Measurements from ENCODE around the gene ISG15. TPM values are rescaled to one million over a fixed set of nuclear protein-coding genes. Genes with fewer than 3 reads are reported as not detected.

The ISG15 gene
- total RNA-seq, 1 donor from 2014 or later = 45.5 TPM

DNA sequence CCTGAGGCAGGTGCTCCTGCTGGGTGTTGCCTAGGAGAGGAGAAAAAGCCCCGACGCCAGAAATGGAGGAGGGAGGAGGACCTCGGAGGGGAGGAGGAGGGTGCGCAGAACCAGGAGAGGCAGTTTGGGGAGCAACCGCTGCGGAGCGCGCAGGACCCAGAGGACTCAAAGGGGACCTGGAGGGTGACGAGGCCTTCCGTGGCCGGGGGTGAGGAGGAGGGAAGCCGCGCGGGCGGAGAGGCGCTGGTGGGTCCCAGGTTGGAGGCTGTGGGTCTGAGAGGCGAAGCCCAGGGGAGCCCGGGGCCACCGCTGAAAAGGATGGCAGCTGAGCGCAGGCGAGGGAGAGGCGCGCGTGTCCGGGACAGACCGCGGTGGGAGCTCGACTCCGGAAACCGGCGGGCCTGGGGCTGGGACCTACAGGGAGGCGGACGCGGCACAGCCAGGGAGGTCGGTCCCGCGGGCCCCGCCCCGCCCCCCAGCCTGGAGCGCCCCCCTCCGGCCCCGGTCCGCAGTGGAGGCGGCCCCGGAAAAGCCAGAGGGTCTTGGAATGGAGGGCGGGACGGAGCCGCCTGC lies 45.7 kb downstream of the ISG15 start:
- H3K27ac Mint-ChIP-seq = peak overlapping the region; percentile 29
- peak; percentile 89 for DNase-seq
- no peaks in the 10 kb centered on the region for H3K9me3 Mint-ChIP-seq
- peaks cover 23% of the 10 kb centered on the region for H3K4me1 Mint-ChIP-seq
- H3K4me3 Mint-ChIP-seq = peak overlapping the region; percentile 88
- intact Hi-C loops (cut with micrococcal nuclease) = loop anchor here (1.0 to 5.0 kb wide), 3 partner anchors 18 to 248 kb away; partner anchors contain the start of genes ACAP3 and PUSL1
- H3K27me3 Mint-ChIP-seq = peaks cover 19% of the 10 kb centered on the region
- peaks cover 4% of the 10 kb centered on the region for H3K36me3 Mint-ChIP-seq (ENCODE audit: low read depth)

DNA sequence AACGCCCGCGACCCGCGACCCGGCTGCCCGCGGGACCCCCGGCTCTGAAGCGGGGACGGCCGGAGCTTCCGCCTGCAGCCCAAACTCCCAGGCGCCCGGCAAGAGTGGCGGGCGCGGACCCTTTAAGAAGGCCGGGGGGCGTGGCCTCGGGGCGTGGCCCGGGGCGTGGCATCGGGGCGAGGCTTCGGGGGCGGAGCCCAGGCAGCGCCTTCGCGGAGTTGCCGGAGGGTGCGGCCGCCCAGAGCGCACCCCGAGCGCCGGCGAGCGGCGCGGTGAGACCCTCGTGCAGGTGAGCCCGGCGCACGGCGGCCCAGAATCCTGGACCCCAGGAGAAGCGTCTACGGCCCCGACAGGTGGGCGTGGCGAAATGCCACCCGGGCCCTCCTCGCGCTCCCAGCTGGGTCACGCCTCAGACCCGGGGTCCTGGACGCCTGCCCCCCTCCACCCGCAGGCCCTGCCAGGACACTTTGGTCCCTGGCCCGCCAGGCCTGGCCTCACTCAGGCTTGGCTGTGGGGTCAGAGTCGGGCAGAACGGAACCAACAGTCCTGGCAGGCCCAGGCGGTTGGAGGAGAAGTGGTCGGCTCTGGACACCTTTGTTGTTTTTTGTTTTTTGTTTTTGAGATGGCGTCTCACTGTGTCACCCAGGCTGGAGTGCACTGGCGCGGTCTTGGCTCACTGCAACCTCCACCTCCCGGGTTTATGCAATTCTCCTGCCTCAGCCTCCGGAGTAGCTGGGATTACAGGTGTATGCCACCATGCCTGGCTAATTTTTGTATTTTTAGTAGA lies 46.4 kb downstream of the ISG15 start:
- peaks cover 19% of the 10 kb centered on the region for H3K27me3 Mint-ChIP-seq
- peak overlapping the region; percentile 83 for H3K4me3 Mint-ChIP-seq
- intact Hi-C loops (cut with micrococcal nuclease) = loop anchor here (1.0 to 5.0 kb wide), 5 partner anchors 19 to 248 kb away; partner anchors contain the start of genes ACAP3, HES4 and PUSL1
- peaks cover 4% of the 10 kb centered on the region for H3K36me3 Mint-ChIP-seq (ENCODE audit: low read depth)
- H3K27ac Mint-ChIP-seq = peak overlapping the region; percentile 15
- no peaks in the 10 kb centered on the region for H3K9me3 Mint-ChIP-seq
- peak; percentile 97 for DNase-seq
- peaks cover 23% of the 10 kb centered on the region for H3K4me1 Mint-ChIP-seq

DNA sequence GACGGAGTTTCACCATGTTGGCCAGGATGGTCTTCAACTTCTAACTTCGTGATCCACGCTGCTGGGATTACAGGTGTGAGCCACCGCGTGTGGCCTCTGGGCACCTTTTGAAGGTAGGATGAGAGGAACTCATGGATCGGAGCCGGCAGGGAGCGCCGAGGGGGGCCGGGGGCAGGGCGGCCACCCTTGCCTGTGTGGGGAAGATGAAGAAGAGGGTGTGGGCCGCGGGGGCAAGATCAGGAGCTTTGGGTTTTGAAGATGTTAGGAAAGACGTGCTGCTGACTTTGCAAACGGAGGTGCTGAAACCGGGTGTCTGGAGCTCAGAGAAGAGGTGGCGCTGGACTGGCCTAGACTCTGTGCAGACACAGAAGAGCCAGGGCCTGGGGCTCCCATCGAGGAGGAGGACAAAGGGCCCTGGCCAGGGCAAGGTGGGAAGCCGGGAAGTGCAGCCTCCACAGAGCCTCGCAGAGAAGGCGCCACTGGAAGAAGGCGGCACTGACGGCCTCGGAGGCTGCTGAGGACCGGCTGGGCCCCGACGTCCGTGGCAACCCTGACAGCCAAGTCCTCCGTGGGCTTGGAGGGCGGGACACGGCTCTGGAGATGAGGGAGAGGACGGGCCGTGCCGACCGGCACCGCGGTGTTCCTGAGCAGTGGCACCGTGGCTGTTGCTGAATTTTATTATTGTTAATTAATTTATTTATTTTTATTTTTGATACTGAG lies 47.1 kb downstream of the ISG15 start:
- Mint-ChIP-seq H3K4me3 (peak overlapping the region; percentile 83), H3K27ac (peak overlapping the region; percentile 15), H3K27me3 (peaks cover 19% of the 10 kb centered on the region), H3K9me3 (no peaks in the 10 kb centered on the region), H3K4me1 (peaks cover 25% of the 10 kb centered on the region), H3K36me3 (ENCODE audit: low read depth) (peaks cover 4% of the 10 kb centered on the region)
- intact Hi-C loops (cut with micrococcal nuclease) = loop anchor here (5.0 kb wide), 2 partner anchors 43 to 58 kb away; partner anchors contain the start of gene HES4
- DNase-seq = no peak

DNA sequence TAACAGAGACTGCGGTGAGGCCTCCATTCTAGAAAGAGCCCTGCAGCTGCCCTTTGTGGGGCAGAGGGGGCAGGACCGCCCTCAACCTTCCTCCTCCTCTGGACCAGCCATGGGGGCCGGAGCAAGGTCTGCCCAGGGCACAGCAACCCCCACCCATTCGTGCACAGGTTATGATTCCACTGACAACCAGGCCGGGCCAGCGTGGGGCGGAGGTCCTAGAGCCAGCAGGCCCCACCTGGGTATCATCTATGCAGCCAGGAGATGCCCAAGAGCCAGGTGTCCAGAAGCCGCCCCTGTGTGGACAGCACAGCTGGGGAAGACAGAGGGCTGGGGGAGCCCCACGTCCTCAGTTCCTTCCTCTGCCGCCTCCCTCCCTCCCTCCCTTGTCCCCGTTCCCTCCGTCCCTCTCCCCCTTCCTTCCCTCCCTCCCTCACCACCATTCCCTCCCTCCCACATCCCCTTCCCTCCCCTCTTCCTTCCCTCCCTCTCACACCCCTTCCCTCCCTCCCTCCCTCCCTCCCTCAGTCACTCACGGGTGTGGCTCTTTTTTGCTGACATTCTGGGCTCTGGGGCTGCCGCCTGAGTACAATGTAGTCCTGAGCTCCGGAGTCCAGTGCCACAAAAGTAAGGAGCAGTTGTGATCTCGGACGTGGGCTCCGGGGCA lies 48.5 kb downstream of the ISG15 start:
- Mint-ChIP-seq H3K4me3 (peak overlapping the region; percentile 80), H3K27me3 (peaks cover 19% of the 10 kb centered on the region), H3K9me3 (no peaks in the 10 kb centered on the region), H3K27ac (no peak overlapping the region), H3K36me3 (ENCODE audit: low read depth) (peaks cover 4% of the 10 kb centered on the region), H3K4me1 (peaks cover 26% of the 10 kb centered on the region)
- intact Hi-C loops (cut with micrococcal nuclease) = loop anchor here (5.0 kb wide), 2 partner anchors 45 to 60 kb away; partner anchors contain the start of gene HES4
- no peak for DNase-seq

DNA sequence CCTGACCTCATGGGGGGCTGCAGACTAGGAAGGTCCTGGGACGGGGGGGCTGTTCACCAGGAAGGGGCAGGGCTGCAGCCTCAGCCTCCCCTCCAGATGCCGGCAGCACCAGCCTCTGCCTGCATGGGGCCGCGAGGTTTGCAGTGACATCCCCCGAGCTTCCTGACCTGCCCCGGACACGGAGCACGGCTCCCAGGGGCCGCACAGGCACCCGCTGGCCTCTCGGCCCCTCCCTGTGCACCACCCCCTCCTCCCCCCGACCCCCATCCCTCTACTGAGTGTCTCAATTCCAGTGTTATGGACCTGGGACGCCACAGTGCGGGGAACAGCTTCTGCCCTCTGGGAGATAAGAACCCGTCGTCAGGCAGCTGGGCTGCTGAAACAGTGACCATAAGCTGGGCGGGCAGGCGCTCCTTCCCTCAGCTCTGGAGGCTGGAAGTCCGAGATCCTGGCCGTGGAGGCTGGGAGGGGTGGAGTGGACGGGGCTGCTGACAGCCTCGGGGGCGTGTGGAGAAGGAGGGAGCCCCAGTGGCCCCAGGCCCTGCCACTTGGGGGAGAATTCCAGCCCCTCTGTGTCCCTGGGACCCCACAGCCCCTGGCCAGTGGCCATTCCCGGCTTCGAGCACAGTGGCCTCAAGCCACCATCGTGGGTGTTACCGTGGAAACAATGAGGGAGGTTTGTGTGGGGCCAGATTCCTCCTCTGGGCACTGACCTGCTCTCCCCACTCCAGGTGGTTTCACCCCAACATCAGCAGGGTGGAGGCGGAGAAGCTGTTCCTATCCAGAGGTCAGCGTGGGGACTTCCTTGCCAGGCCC lies 49.3 kb downstream of the ISG15 start:
- Mint-ChIP-seq H3K9me3 (no peaks in the 10 kb centered on the region), H3K4me1 (peaks cover 26% of the 10 kb centered on the region), H3K4me3 (peak overlapping the region; percentile 80), H3K36me3 (ENCODE audit: low read depth) (peaks cover 4% of the 10 kb centered on the region), H3K27me3 (peaks cover 17% of the 10 kb centered on the region), H3K27ac (peak overlapping the region; percentile 78)
- DNase-seq = no peak
- intact Hi-C loops (cut with micrococcal nuclease) = loop anchor here (5.0 kb wide), 2 partner anchors 45 to 60 kb away; partner anchors contain the start of gene HES4

DNA sequence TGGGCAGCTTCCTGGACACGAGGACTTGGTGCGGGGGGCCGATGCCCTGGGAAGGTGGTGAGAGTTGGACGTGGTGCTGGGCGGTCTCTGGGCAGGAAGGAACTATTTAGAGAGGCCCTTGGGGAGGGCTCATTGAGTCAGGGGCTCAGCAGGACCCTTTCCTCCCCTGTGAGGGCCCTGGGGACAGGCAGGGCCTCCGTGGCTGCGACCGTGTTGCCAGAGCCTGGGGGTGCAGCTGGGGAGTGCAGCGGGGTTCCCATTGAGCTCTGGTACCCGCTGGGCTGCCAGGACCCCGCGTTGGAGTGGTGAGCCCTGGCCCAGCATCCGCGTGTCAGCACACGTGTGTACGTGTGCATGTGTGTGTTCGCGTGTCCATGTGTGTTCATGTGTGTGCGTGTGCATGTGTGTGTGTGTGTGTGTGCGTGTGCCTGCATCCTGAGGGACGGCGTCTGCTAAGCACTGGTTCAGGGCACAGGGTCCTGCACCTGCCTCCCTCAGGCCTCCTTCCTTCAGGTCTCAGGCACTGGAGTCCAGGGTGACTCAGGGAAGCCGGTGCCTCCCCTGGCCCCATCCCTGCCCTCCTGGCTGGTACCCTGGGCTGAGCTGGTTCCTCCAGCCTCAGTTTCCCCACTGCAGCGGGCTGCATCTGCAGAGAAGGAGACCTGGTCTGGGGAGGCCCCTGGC lies 50.1 kb downstream of the ISG15 start:
- Mint-ChIP-seq H3K4me1 (peaks cover 25% of the 10 kb centered on the region), H3K27ac (peak overlapping the region; percentile 78), H3K27me3 (peaks cover 12% of the 10 kb centered on the region), H3K4me3 (peak overlapping the region; percentile 80), H3K9me3 (no peaks in the 10 kb centered on the region), H3K36me3 (ENCODE audit: low read depth) (peaks cover 4% of the 10 kb centered on the region)
- DNase-seq = no peak
- intact Hi-C loops (cut with micrococcal nuclease) = loop anchor here (5.0 kb wide), 2 partner anchors 46 to 61 kb away; partner anchors contain the start of gene HES4

Other genes with a start within 250 kb of the ISG15 start
- not detected in 2 replicates for gene SAMD11, start 89.6 kb upstream of the ISG15 start, total RNA-seq
- gene NOC2L, start 54.2 kb upstream of the ISG15 start, total RNA-seq = 190 and 192 TPM in 2 replicates
- 46.4 and 48.1 TPM in 2 replicates for gene KLHL17, start 52.9 kb upstream of the ISG15 start, total RNA-seq
- 1.8 and 2.8 TPM in 2 replicates for gene PLEKHN1, start 47.0 kb upstream of the ISG15 start, total RNA-seq
- gene PERM1, start 31.4 kb upstream of the ISG15 start, total RNA-seq = not detected in 2 replicates
- 2.8 and 5.0 TPM in 2 replicates for gene HES4, start 13.4 kb upstream of the ISG15 start, total RNA-seq
- gene AGRN, start 6.6 kb downstream of the ISG15 start, total RNA-seq = 29.6 and 35.8 TPM in 2 replicates
- gene RNF223, start 60.8 kb downstream of the ISG15 start, total RNA-seq = not detected in 2 replicates
- 24.5 and 28.0 TPM in 2 replicates for gene C1orf159, start 102.6 kb downstream of the ISG15 start, total RNA-seq
- not detected in 2 replicates for gene TTLL10, start 160.4 kb downstream of the ISG15 start, total RNA-seq
- 250 and 254 TPM in 2 replicates for gene TNFRSF18, start 193.1 kb downstream of the ISG15 start, total RNA-seq
- 692 and 702 TPM in 2 replicates for gene TNFRSF4, start 200.7 kb downstream of the ISG15 start, total RNA-seq
- gene SDF4, start 218.5 kb downstream of the ISG15 start, total RNA-seq = 175 and 194 TPM in 2 replicates
- 42.5 and 43.2 TPM in 2 replicates for gene B3GALT6, start 218.7 kb downstream of the ISG15 start, total RNA-seq
- 1.3 and 2.8 TPM in 2 replicates for gene C1QTNF12, start 233.2 kb downstream of the ISG15 start, total RNA-seq